Gastrocnemius medialis (tissue), 4 donors: Measurements from ENCODE around the gene DDAH1.

ENCODE experiments used
- CTCF ChIP-seq, 5 experiments: fragments of 450-650 bp in 3 of 5; fragments of 200-600 bp in 2 of 5; sonication (generic) in 2 of 5; IDR thresholded peaks in 4 of 5; conservative IDR thresholded peaks in 1 of 5; 1 replicate in 4 of 5; 2 replicates in 1 of 5; pipeline ENCODE4 v1.5.1; 2016 to 2019; ENCODE audit warnings: antibody characterized with exemption in 5 of 5, mild to moderate bottlenecking in 3 of 5, moderate library complexity in 3 of 5
- POLR2A ChIP-seq, 2 donors: fragments of 450-650 bp; IDR thresholded peaks; one replicate each; pipeline ENCODE4 v1.6.1; 2017; ENCODE audit warnings: antibody characterized with exemption in 2 of 2, mild to moderate bottlenecking in 2 of 2, moderate library complexity in 2 of 2

DNA sequence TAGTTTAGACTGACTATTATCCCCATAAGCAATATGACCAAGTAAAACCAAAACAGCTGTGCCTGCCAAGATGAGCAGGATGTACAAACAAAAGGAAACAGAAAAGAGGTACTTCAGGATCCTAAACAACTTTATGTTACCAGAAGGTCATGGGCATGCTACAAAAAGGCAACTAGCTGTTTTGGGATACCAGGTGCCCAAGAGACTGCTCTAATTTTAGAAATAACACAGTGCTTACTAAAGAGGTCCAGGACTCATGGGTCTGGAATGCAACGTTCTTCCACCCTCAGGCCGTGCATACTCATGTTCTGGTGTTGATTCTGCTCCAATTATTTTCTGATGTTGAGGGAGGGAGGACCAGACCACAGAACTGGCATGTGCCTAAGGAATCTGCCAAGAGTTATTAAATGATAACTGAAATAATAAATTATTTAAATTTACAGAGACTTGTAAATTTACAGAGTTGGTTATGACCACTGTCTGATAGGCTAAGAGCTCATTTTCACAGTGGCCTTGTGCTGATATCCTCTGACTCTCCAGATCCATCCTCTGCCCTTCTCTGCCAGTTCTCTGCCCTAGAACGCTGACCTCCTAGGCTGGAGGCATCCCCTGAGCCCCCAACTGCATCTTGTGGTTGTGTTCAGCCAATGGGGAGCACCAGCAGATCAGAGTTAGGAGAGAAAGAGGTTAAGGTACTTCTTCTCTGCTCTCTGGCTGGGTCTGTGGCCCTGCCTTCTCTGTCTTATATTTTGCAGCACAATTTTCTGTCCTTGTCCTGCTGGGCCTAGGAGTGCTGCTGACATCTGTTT, 150.9 kb downstream of the DDAH1 start:
- TF ChIP-seq POLR2A (IDR thresholded peaks at IDR 0.05) (peak in 1 of 2 donors; percentile 10), CTCF (IDR thresholded peaks at IDR 0.05 in 4 of 5, conservative IDR thresholded peaks at IDR 0.05 in 1 of 5) (no peak)
